Fibroblast of gingiva (primary cell): ENCODE measurements around the gene KIRREL1.

Experiments
- DNase-seq: peaks from one replicate; pipeline ENCODE4 v3.0.0-alpha.2; 2011; ENCODE audit warnings: low read depth

The KIRREL1 gene

DNA sequence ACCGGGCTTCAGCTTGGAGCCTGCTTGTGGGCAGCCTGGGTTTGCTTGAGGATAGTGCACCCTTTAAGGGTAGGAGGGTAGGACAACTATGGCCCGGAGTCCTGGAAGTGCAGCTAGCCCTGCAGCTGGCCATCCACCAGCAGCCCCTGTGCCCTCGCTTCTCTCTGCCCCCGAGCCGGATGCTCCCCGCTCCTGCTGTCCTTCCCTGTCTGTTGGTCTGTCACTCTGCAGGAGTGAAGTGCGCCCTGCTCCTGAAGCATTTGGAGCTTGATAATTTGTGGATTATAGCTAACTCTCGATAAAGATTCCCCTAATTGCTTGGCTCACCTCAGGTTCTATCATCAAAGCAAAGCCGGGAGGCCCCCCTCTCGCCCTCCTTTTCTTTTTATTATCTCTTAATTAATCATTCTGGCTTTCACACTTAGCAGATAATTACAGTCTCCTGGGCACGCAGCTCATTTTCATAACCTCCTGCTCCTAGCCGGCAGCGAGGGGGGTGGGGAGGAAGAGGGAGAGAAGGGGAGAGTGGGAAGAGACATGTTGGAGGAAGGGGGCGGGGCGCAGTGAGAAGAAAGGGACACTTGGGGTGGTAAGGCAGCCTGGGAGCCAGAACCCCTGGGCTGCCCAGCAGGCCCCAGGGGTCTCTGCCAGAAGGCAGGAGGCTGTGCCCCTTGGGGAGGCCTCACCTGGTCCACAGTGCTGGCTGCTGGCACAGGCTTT lies 14.4 kb downstream of the KIRREL1 start:
- no peak for DNase-seq

DNA sequence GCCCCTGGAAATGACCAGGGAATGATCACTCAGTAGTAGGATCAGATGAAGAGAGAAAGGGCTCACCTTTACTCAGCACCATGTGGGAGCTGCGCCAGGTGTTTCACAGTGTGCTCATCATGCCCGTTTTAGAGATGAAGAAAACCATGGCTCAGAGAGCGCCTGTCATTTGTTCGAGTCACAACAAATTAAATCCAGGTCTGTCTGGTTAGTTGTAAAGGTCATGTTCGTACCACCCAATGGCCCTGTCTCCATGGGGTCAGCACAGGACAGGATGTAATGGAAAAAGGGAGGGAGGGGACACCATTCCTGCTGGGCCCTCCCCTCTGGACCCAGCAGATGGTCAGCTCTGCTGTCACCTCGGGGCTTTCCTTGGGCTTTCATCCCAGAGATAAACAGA lies 15.2 kb downstream of the KIRREL1 start:
- DNase-seq = peak; percentile 22

DNA sequence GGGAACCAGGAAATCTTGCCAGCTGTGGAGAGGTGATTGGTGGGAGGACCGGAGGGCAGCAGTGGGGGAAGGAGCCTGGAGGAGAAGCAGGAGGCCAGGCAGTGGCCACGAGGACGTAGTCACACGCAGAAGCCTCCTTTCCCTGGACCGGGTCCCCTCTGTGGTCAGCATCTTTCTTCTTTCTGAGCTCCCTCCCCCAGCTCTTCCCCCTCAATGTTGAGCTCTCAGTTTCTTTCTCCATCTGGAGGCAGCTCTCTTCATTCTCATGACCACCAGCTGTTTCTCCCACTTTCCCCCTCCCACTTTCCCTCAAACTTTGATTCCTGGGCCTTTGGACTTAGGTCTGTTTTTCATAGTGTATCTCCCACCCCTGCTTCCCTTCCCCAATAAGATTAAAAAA lies 18.3 kb downstream of the KIRREL1 start:
- no peak for DNase-seq

DNA sequence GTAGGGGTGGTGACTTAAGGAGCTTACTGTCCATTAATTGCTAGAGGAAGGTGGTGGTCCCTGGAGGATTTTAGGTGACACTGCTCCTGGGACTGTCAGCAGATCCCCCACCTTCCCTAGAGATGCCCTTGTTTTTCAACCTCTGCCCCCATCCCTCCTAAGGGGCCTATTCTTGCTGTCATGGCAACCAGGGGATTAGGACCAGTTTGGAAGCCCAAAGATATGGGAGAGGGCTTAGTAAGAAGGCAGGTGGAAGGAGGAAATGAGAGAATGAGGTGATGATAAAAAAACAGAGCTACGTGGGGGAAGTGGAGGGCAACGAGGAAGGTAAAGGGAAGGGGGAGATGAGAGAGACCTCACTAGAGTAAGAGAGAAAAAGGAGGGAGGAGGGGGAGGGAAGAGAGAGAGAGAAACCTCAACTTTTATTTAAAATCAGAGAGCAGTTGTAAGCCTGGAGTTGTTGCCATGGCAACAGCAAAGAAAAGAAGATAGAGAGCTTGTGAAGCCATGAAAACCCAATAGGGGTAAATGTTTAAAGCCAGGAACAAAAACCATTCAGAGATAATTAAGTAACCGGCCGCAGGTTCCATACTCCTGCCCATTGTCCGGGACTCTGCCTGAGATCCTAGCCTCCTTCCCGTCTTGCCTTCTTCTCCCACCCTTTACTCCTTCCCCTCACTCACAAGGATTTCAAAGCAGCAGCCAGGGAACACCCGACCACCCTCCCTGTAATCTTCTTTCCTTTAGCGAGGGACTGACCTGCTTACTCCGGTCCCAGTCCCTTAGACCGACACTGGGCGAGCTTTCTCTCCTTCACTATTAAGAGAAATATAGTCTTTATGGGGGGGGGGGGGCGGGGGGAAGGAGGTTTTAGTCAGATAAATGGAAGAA lies 20.6 kb downstream of the KIRREL1 start:
- DNase-seq = peak; percentile 36

DNA sequence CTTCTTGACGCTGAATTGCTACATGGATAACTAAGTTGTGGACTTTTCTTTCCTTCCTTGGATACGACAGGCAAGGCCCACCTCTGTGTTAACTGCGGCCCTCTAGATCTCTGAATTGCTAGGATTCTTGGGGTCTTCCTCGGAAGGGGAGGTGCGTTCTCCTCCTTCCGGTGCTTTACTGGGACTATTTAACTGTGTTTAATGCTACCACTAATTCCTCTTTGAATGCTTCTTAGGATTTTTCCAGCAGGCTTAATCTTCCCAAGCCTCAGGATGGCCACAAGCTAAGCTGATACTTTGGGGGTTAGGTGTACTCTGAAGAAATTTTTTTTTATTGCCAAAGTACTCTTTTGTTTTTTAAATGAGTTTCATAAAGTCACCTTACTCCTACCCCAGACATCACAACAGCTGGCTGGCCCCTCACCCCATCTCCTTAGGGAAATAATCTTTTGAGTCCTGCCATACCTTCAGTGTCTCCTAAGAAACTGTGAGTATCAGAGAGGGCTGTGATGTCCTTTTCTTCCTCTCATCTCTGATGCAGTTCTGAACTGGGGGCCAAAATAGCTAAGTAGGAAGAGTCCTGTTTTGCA lies 21.4 kb downstream of the KIRREL1 start:
- no peak for DNase-seq

DNA sequence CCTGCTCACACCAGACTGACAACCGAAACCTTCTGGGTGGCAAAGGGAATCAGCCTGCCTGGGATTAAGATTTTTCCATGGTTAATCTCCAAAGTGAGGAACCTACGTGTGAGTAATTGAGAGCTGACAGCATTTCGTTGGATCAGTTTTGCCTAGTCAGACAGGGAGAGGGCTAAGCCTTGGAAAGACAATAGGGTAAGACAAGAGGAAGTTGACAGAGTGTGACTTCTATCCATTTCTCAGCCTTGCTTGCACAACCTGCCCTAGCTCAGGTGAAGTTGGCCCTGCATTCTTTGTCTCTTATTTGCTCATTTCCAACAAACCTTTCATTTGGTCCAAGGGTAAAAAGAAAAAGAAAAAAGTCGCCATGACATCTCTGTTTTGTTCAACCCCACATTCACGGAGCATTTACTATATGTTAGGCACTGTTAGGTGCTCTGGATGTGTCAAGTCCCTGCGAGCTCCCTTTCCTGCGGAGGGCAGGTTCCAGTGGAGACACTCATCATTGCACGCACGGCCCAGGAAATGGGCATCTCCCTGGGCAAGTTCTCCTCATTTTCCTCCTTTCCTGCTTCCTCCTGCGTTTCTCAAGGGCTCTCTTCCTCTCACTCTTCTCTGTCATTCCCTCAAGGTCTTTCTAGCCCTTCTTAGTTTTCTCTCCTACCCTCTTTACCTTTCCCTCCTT lies 23.3 kb downstream of the KIRREL1 start:
- DNase-seq = no peak

DNA sequence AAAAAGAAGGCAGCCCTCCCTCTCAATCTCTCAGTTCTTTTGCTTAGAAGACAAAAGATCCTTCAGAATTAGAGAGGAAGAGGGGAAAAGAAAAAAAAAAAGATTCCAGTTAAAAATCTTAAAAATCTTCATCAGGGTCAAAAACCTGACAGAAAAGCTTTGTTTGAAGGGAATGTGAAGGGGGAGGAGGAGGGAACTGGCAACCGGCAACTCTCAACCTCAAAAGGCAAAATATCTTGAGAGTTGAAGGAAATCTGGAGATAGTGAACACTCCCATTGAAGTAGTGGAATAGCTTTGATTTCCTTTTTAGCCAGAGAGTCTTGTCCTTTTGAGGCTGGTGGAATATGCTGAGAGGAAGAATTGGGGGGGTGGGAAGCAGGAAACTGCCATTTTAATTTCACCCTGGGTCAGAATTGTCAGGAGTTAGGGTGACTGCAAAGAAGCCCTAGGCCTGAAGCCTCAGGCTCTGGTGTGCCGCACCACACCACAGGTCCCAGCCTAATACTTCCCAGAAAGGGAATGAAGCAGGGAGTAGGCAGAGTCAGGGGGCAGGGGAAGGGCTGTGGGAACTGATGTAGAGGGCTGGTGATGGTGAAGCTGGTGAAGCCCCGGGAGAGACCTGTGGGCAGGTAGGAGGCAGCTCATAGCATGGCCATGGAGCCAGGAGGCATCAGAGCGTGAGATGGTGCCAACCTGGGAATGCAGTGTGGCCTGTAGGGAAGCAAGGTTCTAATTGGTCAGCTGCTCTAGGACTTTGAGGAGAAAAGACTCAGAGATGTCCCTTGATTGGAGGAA lies 24.6 kb downstream of the KIRREL1 start:
- no peak for DNase-seq

DNA sequence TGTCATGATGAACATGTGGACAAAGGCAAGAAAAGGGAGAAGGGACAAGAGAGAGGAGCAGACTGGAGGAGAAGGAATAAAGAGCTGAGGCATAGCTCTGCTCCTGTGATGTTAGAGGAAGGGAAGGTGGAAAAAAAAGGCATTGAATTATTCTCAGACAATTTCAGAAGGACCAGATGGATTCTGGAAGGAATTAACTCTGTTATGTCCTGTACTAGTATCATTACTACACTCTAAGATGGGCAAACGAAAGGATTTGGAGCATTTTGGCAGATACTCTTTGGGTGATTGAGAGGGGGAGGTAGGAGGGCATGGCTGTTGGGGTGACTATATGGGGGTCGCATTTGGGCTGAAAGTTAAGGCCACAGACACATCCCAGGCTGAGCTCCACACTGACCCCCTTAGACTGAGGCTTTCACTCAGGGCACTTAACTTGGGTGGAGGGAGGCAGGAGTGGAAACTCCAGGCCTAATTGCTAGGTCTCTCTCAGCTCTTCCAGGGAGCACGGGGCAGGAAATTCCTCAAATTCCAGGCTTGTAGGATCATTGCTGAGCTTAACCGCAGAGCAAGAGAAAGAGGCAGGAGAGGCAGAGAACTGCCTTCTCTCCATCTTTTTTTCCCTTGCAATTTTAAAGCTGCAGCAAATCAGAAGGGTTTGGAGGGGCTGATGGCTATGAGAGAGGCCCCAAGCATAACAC lies 25.9 kb downstream of the KIRREL1 start:
- DNase-seq = peak; percentile 87

DNA sequence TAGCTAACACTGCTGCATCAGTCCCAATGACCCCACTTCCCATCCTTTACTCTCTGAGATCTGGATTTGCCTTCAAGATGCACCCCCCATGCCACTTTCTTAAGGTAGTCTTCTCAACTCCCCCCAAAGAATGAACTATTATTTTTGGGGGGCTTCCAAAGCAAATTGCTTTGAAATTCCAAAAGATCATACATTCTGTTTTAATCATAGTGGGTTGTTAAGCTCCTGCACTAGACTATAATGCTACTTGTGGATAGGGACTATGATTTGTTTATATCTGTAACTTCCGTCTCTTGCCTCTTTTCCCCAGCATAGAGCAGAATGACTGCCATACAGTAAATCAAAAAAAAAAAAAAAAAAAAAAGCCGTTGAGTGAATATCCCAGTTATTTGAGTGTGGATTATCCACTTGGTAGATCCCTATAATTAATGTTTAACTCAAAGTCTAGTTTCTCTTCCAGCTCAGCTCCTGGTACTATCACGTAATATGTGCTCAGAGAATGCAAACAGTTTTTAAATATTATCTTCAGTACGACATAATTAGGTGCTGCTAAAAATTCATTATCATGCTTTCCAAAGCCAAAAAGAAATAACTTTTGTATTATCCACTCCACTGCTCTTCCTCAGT lies 26.9 kb downstream of the KIRREL1 start:
- no peak for DNase-seq

DNA sequence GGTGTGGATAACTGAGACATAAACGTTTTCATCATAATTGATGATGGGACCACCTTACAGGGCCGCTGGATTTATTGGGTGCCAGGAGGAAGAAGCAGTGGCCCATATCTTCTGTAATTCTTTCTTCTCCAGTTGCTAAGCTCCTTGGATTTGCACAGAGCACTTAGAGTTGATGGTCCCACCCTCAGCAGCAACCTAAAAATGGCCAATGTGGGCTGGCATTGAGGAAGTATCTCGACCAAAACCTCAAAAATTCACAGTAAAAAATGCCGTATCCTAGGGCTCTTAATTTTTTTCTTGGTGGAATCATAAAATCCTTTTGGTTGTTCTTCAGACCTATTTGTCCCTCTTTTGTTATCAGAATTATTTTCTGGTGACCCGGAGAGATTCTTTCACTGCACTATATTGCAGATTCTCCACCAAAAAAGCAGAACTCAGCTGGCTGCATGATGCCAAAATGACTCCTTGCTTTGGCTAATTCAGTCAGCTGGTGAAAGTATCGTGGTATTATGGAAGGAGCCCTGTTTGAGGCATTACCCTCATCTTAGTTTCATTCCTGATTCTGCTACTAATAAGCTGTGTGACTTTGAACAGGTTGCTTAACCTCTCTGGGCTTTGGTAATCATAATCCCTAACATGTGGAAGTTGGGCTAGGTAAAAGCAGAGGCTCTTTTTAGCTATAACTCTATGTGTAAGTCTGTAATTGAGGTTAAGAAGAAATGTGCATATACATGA lies 27.6 kb downstream of the KIRREL1 start:
- no peak for DNase-seq

DNA sequence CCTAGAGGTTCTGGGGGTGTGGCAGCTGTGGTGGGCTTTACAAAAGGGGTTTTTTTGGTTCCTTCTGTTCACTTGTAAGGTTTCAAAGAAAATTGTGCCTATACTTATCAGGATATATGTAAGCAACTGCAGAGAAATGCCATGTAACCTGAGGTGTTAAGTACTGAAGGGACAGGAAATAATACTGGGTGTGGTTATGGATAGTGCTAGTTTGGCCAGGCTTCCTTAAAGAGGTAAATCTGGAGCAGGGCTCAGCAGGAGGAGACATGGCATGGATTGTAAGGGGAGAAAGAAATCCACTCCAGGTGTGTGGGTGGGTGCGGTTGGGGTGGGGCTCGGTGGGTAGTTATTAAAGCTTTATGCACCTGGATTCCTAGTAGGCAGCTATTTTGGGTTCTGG lies 28.3 kb downstream of the KIRREL1 start:
- DNase-seq = no peak

DNA sequence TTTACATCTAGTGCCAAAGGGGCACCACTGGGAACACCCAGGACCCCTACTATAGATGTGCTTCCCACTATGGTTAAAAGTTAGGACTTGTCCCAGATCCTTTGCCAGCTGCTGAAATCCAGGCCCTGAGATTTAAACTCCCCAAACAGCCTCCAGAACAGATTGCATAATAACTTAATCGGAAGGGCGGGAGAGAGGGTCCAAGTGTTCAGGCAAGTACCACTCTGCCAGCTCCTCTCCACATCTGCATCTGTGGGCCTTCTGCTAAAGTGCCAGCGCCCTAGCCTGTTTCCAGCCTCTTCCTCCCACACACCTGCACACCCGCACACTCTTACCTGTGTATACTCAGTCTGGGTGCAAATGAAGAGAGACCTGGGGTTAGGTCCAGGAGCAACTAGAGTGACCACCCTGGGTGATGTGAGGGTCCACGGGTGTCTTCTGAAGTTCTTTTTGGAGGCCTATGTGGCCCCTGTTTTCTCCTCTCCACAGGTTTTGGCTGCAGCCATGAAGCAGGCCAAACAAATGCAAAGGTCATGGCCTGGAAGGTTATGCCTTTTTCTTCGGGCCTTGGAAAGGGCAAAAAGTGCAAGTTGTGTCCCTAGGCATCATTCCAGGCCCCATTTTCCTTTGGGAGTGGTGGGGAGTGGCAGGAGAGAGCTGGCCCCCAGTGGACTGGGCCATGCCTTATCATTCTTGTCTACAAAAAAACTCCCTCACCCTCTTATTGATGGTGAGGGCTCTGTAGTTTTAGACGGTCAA lies 29.3 kb downstream of the KIRREL1 start:
- peak; percentile 41 for DNase-seq

DNA sequence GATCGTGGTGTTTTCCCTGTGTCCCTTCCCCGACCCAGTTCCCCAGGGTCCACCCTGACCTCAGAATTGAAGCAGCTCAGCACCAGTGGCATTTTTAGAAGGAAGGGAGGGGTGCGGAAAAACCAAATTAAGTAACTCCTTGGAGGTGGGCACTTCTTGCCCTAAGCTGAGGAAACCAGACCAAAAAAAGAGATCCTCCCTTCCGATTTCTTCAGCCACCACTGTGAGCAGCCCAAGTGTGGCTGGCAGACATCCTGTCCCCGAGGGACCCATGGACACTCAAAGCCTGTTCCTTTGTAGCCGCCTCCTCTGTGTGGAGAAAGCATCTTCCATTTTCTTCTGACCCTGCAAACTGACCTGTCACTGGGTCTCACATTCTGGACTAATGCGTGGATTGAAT lies 31.3 kb downstream of the KIRREL1 start:
- no peak for DNase-seq

DNA sequence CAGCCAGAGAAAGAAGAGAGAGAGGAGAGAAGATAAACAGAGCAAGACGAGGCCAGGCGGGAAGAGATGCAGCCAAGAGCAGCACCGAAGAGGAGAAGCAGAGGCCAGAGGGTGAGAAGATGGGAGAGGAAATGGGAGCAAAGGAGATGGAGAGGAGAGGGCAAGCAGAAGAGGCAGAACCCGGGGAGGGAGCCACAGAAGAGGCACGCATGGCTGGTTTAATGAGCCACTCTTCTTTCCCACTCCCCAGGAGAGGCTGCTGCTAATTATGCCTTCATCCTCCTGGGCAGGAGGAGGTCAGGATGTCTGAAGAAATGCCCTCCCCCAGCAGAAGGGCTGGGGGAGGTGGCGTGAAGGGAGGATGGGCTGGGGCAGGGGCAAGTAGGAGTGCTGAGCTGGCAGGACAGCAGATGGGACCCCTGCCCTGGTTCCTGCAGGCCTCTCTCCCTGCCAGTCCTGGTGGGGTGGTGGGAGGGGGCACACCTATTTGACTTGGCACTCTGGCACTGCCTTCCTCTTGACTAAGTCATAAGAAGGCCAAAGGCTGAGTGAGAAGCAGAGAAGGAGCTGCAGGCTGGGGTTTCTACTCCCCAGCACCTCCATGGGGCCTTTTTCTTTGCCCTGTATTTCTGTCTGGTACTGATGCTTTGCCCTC lies 32.3 kb downstream of the KIRREL1 start:
- DNase-seq = no peak

DNA sequence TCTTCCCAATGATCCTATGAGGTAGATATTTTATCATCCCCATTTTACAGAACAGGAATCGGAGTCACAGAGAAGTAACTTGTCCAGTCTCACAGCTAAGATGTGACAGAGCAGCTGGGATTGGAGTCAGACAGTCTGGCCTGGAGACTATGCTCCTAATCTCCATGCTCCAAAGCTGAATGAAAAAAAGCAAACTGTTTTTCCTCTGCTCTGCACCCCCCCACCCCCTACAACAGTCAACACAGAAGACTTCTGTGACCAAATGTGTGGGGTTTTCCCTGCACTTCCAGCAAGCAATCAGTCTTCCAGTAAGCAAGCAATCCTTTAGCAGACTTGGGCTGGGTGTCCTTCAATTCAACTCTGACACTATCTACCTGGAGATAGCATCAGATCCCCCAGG lies 33.2 kb downstream of the KIRREL1 start:
- DNase-seq = no peak

DNA sequence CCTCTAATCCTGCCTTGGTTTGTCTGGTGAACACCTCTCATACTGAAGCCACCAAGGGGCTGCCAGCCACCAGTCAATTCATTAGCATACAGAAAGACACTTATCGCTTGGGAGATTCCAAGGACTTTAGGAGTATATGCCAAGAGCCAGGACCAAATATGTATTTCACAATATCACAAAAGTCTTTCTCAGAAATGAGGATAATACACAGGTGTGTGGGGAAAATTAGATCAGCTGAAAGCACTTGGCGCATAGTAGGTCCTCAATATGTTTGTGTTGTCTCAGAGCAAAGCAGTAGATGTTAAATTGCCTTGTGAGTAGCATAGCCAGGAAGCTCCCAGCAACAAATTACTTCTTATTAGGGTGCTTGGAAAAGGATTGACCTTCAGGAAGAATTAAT lies 34.1 kb downstream of the KIRREL1 start:
- no peak for DNase-seq

DNA sequence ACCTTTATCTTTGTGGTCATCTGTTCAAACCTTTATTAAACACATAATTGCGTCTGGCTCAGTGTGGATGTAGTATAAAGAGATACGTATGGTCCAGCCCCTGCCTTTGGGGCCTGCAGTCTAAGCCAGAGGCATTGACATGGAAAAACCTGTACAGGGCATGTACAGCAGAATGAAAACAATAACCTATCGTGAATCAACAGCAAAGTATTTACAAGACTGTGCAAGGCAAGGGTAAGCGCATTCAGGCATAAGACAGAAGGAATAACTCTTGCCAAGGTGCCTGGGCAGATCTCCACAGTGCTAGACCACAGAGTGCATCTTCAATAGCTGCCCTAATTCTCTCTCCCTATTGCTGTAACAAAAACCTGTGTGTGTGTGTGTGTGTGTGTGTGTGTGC lies 35.5 kb downstream of the KIRREL1 start:
- peak; percentile 74 for DNase-seq

DNA sequence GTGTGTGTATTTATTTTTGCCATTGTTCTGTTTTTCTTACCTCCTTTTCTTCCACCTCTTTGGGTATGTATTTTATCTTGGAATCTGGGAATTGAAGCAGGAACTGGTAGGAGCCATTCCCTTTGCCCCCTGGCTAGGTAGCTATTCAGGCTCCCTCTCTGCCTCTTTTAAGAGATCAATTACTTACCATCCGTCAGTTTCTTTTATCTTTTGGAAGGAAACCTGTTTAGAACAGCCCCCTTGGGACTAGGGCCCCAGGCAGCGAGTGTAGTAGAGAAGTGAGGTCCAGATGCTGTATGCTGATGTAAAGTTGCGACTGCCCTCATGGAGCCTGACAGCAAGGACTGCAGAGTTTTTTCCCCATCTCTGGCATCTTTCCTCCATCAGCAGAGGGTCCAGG lies 41.6 kb downstream of the KIRREL1 start:
- no peak for DNase-seq
